GM03348 (cell line): Measurements from ENCODE around the gene ASB15.

Experiments used
- DNase-seq: peaks from one replicate; pipeline ENCODE4 v3.0.0; 2012; ENCODE audit warnings: low spot score

The ASB15 gene

DNA sequence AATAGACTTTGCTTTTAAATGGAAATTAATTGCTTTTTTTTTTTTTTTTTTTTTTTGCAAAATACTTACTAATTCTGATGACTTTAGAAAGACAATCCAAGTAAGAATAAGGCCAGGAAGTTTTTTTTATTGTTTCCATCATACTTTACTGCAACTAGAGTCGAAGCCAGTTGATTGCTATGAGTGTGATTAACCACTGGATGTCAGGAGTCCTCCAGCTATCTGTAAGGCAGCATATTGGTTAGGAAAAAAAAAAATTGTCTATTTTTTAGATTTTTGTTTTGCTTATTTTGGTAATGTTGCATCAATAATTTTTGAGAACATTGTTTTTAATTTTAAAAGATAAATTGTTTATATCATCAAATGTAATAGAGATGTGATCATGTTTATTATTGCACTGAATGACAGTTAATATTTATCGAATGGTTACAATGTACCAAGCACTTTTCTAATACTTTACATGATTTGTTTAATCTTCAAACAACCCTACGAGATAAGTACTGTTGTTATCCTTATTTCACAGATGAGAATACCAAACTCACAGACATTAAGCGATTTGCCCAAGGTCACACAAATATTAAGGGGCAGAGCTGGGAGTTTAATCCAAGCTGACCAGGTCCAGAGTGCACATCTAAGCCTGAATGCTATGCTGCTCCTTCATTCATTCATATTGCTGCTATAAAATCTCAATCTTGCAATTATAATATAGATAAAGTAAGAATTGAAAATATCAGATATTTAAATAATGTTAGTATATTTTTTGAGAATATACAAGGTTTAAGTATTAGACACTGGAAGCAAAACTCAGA is 34.1 kb downstream of the ASB15 start:
- peak; percentile 52 for DNase-seq

DNA sequence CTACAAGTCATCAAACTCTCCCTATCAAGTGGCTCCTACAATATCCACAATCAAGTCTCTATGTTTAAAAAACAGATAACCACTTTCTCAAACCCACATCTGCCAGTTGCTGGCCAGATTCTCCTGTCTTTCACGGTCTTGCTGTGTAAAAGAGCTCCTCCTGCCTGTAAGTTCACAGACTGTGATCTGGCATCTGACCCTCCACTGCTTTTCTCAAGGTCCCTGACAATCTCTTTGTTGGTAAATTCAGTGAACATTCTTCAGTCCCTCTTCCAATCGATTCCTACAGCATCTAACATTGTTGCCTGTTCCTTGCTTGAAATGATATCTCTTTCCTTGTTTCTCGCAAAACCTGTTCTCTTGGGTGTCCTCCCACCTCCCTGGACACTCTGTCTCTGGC is 35.6 kb downstream of the ASB15 start:
- DNase-seq = no peak

DNA sequence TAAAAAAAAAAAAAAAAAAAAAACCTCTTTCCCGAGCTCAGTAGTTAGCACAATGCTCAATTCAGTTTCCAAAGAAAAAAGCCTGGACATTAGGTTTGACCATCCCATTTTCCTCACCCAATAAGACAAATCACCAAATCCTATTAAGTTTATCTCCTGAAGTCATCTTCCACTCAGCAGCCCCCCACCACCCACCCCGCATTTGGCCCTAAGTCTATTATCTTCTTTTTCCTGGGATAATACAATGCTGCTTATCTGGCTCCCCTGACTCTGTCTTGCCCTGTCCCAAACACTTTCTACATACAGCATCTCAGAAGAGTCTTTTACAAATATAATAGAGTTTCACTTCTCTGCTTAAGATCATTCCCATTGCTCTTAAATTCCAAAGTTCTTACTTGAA is 36.3 kb downstream of the ASB15 start:
- no peak for DNase-seq

DNA sequence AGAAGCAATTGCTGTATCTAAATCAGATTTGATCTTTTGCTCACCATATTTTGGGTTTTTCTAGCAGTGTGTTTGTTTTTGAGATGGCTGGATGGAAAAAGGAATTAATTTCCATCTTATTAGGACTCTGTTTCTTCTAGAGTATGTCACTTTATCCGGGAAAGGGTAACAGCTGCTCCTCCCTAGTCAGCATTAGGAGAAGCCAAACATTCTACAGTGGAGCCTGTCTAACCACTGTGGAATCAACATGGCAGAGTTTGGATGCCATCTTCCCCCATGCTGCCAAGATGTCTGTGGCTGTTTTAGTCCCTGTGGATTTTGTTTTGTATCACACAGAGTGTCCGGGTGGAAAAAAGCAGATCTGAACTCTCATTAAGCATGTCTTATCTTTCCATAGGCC is 38.0 kb downstream of the ASB15 start:
- no peak for DNase-seq

DNA sequence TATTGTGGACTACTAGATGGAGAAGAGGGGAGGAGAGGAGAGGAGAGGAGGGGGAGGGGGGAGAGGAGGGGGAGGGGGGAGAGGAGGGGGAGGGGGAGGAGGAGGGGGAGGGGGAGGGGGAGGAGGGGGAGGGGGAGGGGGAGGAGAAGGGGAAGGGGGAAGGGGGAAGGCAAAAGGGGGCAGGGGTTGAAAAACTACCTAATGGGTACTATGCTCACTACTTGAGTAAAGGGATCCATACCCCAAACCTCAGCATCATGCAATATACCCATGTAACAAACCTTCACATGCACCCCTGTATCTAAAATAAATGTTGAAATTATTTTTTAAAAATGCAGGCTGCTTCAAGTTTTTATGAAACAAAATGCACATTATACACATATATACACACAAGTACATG is 39.0 kb downstream of the ASB15 start:
- no peak for DNase-seq

DNA sequence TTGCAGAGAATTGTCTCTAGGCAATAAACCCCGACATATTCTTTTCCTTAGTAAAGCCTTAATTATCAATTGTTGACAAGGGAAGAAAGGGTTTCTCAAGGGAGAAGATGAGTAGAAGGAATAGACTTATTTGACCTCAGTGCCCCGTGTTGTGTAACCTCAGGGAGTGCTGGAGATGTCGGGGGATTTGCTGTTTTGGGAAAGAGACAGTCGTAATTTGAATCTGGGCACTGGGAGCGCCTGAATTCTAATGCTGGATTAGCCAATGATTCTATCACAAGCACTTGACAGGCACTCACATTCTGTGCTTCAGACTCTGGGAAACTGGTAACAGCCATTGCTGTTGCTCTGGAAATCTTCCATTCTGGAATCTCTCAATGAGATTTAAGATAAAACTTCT is 40.3 kb downstream of the ASB15 start:
- no peak for DNase-seq

DNA sequence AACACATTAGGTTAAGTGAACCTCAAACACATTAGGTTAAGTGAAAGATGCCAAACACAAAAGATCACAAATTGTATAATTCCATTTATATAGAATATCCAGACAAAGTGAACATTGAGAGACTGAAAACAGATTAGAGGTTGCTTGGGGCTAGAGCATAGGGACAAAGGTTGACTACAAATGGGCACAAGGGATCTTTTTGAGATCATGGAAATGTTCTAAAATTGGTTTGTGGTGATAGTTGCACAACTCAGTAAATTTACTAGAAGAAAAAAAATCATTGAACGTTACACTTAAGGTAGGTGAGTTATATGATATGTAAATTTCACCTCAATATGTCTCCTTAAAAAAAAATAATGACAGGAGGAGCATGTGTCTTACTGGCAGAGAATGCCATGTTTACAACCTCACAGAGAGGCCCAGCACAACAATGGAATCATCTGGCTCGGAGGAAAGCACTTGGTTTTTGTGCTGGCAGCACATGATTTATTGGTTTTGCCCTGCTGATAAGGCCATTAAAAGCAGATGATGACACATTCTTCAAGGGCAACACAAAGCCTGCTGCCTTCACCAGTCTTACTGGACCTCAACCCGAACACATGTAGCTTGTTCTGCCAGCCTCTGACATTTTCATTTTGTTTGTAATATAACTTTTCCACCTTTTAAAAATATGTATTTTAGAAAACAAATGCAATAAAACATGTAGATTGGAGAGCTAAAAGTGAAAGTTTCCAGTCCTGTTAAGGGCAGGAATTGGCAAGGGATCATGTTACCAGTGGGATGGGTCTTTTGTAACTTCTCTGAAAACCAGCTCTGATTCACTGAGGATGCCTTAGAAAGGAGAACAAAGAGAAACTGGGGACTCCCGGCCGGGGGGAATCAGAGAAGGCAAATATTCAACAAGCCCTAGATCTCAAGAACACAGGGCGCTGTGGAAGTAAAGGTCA is 42.1 kb downstream of the ASB15 start:
- DNase-seq = peak; percentile 49

DNA sequence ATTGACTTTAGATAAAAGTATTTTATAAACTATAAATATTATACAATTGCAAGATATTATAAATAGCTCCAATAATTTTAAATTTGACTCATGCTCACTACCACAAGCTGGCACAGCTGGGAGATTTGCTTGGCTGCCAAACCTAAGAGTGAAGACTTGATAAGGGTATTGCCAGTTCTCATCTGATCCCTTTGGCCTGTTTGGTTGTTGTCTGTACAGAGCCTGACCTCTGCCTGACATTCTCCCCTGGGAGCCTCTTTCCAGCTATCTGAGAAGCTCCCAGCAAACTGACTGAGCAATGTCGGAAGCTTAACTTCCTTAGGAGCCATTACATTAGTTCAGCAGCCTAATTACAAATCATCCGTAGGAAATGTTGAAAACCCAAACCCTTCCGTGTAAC is 43.9 kb downstream of the ASB15 start:
- DNase-seq = no peak

DNA sequence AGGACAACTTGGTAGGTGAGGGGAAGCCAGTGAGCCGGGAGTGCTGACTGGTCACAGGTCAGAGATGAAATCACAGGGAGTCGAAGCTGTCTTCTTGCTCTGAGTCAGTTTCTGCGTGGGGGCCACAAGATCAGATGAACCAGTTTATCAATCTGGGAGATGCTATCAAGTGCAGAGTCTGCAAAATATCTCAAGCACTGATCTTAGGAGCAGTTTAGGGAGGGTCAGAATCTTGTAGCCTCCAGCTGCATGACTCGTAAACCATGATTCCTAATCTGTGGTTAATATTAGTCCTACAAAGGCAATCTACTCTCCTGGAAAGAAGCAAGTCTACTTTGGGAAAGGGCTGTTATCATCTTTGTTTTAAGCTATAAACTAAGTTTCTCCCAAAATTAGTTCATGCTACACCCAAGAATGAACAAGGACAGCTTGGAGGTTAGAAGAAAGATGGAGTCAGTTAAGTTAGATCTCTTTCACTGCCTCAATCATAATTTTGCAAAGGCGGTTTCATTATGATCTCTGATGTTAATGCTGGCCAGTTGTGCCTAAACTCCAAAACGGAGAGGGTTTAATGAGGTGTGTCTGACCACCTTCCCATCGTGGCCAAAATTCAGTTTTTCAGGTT is 45.6 kb downstream of the ASB15 start:
- DNase-seq = no peak

DNA sequence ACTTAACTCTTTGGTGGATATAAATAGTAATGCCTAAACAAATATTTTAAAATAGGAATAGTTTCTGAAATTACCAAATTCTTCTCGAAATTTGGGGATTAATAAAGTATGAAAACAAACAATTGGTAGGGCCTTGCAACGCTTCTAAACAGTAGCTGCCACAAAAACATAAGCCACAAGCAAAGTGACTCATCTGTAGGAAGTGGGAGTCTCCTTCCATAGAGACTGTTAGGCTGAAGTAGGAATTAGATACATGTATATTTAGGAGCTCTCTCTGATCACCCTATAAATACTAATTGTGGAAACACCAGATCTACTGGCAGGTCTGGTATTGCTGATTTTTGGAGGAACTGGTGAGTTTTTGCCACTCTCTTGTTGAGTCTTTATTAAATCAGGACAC is 48.3 kb downstream of the ASB15 start:
- no peak for DNase-seq

DNA sequence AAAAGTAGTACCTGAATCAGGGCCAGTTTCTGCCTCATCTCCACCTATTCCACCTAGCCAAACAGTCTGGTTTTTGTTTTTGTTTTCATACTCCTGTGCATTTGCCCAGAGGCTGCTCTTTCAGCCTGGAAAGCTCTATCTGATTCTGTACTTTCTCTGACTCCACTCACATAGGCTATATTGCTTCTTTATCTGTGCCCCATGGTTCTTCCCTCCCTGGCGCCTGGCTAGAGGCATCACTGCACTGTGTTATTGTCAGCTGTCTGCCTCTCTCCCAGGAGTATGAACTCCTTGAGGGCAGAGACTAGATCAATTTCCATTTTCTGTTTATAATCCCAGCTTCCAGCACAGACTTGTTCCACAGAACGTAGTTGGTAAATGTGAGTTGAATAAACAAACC is 49.0 kb downstream of the ASB15 start:
- no peak for DNase-seq

DNA sequence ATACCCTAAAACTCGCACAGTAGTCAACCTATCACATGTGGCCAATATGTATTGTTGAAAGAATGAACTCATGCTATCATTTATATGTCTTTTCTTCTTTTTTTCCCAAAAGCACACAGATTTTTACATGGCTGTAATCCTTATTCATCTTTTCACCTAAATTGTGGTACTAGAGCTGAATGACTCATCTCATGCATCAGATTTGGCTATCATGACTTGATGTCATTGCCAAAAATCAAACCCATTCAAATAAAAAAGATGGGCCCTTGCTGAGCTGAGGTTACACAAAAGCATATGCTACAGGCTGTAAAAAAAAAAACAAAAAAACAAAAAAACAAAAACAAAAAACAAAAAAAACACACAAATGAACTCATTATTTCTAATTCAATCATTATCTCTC is 50.8 kb downstream of the ASB15 start:
- DNase-seq = no peak

DNA sequence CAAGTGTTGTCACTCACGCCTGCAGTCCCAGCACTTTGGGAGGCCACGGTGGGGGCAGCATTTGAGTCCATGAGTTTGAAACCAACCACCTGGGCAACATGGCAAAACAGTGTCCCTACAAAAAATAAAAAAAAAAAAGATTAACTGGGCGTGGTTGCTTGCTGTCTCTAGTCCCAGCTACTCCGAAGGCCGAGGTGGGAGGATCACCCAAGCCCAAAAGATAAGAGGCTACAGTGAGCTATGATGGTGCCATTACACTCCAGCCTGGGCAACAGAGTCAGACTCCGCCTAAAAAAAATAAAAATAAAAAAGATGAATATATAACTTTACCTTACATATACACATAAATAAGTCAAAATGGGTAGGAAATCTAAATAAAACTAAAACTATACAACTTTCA is 51.5 kb downstream of the ASB15 start:
- DNase-seq = no peak

DNA sequence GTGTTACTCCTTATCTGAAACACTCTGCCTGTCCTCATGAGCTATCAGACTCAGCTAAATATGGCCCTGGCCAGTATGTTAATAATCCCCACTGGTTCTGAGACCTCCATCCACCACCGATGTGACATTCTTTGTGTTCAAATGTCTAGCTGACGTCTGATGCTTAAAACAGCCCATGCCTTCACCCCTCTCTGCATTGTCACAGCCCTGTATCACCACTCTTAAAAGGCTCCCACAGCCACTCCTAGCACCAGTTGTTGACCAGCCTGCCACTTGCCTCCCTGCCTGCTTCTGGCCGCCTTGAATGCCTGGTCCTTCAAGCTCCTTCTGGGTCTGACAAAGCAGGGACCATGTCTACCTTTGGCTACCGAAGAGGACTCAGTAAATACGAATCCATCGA is 54.0 kb downstream of the ASB15 start, which contains the start of gene LMOD2:
TSS of gene LMOD2 (plus strand) at position 253 of the 400 bp plus-strand sequence. CDS start at position 351, 98 bp downstream.
- DNase-seq = no peak

DNA sequence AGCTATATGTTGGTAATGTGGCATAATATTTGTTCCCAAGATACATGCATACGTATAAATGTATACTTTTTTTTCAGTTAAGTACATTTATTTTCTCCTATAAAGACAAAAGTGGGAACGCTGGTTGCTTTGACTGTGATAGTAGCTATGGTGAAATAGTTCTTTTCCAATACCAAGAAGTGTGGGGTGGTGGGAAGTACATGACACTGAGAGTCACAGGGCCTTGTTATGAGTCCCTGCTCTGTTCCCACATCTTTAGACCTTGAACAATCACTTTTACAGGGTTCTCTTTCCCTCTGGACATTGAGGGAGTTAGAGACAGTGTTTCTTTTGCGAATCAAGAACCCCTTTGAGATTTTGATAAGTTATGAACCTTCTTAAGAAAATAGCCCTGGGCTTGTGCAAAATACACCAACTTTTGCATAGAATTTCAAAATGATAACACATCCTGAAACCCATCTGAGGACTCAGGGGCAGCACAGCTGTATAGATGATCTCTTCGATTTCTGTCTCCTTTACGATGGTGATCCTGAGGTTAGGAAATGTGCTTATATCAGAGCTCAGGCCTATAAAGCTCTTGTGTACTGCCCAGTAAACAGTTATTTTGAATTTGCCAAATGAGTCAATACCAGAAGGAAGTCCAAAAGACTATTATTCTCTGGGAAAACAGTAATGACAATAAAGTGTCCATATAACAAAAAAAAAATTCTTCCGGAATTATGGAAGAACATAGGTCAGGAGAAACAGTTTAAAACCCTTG is 55.1 kb downstream of the ASB15 start:
- no peak for DNase-seq

DNA sequence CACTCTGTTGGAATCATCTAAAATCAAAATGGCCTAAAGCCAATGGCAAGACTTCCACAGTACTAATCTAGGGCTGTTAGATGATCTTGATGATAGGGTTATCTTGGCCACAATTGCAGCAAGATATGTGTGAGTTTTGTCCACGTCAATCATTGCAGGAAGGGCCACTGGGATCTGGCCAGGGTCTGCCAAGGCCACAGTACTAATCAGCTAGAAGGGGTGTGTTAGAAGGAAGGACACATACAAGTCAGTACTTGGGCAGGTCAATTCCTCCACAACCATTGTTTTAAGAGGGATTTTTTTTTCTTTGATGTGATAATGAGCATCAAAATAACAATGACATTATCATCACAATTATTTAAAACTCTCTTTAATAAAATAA is 55.7 kb downstream of the ASB15 start:
- no peak for DNase-seq

DNA sequence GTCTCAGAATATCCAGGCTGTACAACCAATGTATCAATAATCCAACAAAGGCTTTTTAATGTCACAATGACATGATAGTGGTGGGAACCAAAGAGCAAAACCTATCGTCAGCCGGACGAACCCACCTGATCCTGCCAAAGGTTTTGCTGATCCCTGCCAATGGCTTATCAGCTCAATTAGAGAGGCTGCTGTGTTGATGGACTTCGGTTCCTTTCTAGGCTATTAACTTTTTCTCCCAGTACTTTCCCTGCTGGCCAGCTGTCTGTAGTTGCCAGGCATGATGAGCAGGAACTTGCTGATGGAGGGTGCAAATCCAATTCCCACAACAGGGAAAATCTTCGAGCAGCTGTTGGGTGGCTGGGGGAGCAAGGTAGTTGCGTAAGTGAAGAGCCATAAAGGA is 56.4 kb downstream of the ASB15 start:
- DNase-seq = no peak

DNA sequence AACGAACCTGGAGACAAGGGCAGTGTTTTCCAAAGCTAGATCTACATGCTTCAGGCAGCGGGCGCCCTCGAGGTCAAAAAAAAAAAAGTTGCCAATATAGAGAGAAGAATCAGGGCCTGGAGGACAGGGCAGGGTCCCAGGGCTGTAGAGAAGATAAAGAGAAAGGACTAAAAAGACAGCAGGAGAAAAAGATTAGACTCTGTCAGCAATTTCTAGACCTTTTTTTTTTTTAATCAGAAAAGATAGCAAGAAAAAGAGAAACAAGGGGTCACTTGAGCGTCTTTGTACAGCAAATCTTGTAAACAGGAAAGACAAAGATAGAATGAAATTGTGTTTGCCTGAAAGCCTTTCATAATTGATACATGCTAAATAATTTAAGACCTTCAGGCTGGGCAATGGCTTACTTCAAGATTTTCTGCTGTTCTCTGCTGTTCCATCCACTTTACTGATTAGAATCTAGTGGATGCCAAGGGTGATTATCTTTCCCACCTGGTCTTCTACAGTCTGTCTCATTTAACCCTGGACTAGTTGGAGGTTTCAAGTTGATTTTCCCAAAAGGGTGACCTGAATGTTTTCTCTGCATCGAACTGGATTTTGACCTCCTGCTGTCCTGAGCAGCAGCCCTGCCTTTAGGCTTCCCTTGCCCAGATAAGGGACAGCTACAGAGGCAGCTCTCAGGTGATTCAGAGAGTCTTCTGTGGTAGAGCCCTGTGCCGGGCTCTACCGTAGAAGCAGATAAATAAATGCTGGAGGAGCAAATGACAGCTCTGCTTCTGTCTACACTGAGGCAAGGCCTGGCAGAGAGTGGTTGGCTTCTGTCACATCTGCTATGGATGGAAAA is 59.1 kb downstream of the ASB15 start:
- no peak for DNase-seq

DNA sequence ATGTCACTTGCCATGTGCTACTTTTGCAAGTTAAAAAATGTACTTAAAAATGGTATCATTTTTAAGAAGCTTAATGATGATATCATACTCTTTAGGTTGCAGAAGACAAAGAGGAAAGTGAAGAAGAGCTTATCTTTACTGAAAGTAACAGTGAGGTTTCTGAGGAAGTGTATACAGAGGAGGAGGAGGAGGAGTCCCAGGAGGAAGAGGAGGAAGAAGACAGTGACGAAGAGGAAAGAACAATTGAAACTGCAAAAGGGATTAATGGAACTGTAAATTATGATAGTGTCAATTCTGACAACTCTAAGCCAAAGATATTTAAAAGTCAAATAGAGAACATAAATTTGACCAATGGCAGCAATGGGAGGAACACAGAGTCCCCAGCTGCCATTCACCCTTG is 60.1 kb downstream of the ASB15 start:
- DNase-seq = no peak

DNA sequence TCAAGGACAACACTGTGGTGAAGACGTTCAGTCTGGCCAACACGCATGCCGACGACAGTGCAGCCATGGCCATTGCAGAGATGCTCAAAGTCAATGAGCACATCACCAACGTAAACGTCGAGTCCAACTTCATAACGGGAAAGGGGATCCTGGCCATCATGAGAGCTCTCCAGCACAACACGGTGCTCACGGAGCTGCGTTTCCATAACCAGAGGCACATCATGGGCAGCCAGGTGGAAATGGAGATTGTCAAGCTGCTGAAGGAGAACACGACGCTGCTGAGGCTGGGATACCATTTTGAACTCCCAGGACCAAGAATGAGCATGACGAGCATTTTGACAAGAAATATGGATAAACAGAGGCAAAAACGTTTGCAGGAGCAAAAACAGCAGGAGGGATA is 60.7 kb downstream of the ASB15 start:
- DNase-seq = no peak

DNA sequence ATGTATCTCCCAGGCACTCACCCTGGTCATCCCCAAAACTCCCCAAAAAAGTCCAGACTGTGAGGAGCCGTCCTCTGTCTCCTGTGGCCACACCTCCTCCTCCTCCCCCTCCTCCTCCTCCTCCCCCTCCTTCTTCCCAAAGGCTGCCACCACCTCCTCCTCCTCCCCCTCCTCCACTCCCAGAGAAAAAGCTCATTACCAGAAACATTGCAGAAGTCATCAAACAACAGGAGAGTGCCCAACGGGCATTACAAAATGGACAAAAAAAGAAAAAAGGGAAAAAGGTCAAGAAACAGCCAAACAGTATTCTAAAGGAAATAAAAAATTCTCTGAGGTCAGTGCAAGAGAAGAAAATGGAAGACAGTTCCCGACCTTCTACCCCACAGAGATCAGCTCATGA is 61.1 kb downstream of the ASB15 start:
- DNase-seq = no peak
